ENCODE results near the gene SNX21. TPM values are rescaled to one million over a fixed set of nuclear protein-coding genes. Genes with fewer than 3 reads are reported as not detected.
A peak's percentile ranks its signal among the peaks of the same experiment; 100 is the strongest.

Gene SNX21
- total and polyA plus RNA-seq, 12 donors: 35.1 to 183 (median 73.8) TPM

DNA sequence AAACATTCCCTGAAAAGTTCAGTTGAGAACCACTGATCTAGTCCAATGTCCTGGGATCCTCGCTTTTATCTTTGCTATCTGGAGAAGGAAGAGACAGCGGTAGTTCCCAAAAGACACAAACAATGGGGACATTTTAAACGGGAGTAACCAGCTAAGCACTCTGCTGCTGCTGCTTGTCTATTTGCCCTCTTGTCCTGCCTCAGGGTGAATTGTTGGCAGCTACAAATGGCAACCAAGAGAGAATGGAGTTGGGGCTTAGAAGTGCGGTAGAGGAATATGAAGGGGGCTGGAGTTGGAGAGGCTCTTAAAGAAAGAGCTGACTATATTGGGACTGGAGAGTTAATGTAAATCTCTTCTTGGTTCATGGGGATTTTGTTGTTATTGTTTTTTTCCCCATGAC, 41.0 kb downstream of the SNX21 start:
- Histone ChIP-seq H3K27me3 (no peaks in the 10 kb centered on the region), H3K9me3 (replicated peaks in 1 of 3) (no peaks in the 10 kb centered on the region), H3K36me3 (replicated peaks in 1 of 2) (peaks cover 0 to 12% of the 10 kb centered on the region in 2 donors), H3K27ac (no peak overlapping the region), H3K4me3 (no peak overlapping the region), H3K4me1 (replicated peaks in 1 of 2) (peaks cover 10 to 14% of the 10 kb centered on the region in 2 donors)
- 76 to 85% (median 82%) methylated on average over 4 of the region's 4 CpGs for WGBS, 4 donors
- no peak for DNase-seq
- intact Hi-C loops (cut with DNase I): no loop called here
- TF ChIP-seq POLR2A (IDR thresholded peaks at IDR 0.05): no peak
- TF ChIP-seq, protein P1, sequence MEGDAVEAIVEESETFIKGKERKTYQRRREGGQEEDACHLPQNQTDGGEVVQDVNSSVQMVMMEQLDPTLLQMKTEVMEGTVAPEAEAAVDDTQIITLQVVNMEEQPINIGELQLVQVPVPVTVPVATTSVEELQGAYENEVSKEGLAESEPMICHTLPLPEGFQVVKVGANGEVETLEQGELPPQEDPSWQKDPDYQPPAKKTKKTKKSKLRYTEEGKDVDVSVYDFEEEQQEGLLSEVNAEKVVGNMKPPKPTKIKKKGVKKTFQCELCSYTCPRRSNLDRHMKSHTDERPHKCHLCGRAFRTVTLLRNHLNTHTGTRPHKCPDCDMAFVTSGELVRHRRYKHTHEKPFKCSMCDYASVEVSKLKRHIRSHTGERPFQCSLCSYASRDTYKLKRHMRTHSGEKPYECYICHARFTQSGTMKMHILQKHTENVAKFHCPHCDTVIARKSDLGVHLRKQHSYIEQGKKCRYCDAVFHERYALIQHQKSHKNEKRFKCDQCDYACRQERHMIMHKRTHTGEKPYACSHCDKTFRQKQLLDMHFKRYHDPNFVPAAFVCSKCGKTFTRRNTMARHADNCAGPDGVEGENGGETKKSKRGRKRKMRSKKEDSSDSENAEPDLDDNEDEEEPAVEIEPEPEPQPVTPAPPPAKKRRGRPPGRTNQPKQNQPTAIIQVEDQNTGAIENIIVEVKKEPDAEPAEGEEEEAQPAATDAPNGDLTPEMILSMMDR (IDR thresholded peaks at IDR 0.05): no peak

DNA sequence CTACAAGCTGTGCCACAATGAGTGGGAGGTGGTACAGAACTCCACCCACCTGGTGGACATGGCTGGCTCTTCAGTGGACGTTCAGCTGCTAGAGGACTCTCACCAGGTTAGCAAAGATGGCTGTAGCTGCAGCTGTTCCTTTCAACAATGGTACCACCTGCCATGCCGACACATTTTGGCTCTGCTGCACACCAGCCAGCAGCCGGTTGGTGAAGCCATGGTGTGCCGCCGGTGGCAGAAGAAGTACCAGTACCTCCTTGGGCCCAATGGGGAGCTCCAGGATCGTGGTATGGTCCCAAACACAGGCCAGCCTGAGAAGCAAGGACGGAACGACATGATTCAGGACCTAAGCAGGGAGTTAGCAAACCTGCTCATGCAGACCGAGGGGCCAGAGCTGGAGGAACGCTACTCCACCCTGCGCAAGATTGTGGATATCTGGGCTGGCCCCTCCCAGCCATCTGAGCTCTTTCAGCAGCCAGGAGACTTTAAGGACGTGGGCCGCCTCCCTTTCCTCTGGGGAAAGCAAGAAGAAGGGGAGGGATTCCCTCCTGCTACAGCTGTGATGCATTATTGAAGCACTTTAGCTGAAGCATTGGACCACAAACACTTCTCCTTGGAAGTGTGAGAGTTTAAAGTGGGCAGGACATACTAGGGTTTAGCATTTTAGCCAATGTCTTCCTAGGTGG, 44.6 kb downstream of the SNX21 start:
- H3K4me1 ChIP-seq (replicated peaks in 1 of 2): peaks cover 20 to 39% of the 10 kb centered on the region in 2 donors
- 62 to 88% (median 68%) methylated on average over 7 to 13 of the region's 13 CpGs for WGBS, 4 donors
- H3K36me3 ChIP-seq (replicated peaks in 1 of 2): peaks cover 0 to 20% of the 10 kb centered on the region in 2 donors
- H3K9me3 ChIP-seq (replicated peaks in 1 of 3): no peaks in the 10 kb centered on the region
- peak in 1 of 7 donors; percentile 24 for DNase-seq
- H3K4me3 ChIP-seq: no peak overlapping the region
- intact Hi-C loops (cut with DNase I): no loop called here
- no peaks in the 10 kb centered on the region for H3K27me3 ChIP-seq
- no peak for TF ChIP-seq POLR2A (IDR thresholded peaks at IDR 0.05)
- TF ChIP-seq, protein P1 (IDR thresholded peaks at IDR 0.05): no peak
- peak overlapping the region in 3 of 5 donors; percentile 34 to 52 (median 45) for H3K27ac ChIP-seq

DNA sequence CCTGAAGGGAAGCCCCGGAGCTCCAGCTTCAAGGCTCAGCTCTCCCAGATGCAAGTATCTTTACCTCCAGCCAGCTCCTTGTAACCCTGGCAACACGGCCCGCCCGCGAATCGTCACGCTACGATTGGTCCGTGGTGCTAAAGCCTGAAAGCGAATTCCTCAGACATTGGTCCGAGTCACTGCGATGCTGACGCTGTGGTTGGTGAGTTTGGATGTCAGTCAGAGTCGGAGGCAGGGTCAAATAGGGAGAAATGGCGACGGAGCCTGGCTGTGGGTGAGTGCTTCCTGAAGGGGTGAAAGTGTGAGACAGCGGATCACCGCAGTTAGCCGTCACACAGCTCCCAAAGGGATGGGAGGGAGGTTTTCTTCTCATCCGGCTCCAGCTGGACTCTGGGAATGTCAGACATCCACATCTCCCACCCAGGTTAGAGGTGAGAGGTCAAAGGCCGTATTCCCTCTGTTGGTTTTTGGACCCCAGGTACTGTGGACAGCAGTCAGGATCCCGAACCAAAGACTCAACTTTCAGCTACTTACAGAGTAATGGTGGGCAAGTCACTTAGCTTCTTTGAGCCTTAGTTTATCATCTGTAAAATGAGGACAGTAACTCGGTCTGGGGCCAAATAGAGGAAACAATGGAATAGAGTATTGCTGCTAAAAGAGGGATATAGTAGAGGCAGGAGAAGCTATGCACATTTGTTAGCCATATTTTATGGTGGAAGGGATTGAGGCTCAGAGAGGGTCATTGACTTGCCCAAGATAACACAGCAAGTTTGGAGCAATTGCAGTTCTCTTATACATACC, 47.6 kb downstream of the SNX21 start, which contains the start of gene ZSWIM1:
ZSWIM1 (plus strand) TSS at position 240 of the 801 bp plus-strand sequence. CDS start 1,366 bp downstream, outside the sequence.
- no peaks in the 10 kb centered on the region for H3K27me3 ChIP-seq
- H3K36me3 ChIP-seq (replicated peaks in 1 of 2): peaks cover 0 to 27% of the 10 kb centered on the region in 2 donors
- H3K4me3 ChIP-seq: peak within 1 kb of the TSS in 3 of 4 donors; percentile 2 to 76 (median 61)
- H3K27ac ChIP-seq: peak within 1 kb of the TSS; percentile 12 to 93 (median 84)
- peaks cover 32 to 45% of the 10 kb centered on the region in 2 donors for H3K4me1 ChIP-seq (replicated peaks in 1 of 2)
- peak in 1 of 2 donors; percentile 88 for TF ChIP-seq POLR2A (IDR thresholded peaks at IDR 0.05)
- TF ChIP-seq, protein P1 (IDR thresholded peaks at IDR 0.05): peak in 1 of 6 experiments; percentile 16
- no peaks in the 10 kb centered on the region for H3K9me3 ChIP-seq (replicated peaks in 1 of 3)
- peak; percentile 99 to 100 (median 99) for DNase-seq
- intact Hi-C loops (cut with DNase I): no loop called here
- WGBS, 4 donors: 0 to 1% (median 1%) methylated on average over 20 to 23 of the region's 23 CpGs

DNA sequence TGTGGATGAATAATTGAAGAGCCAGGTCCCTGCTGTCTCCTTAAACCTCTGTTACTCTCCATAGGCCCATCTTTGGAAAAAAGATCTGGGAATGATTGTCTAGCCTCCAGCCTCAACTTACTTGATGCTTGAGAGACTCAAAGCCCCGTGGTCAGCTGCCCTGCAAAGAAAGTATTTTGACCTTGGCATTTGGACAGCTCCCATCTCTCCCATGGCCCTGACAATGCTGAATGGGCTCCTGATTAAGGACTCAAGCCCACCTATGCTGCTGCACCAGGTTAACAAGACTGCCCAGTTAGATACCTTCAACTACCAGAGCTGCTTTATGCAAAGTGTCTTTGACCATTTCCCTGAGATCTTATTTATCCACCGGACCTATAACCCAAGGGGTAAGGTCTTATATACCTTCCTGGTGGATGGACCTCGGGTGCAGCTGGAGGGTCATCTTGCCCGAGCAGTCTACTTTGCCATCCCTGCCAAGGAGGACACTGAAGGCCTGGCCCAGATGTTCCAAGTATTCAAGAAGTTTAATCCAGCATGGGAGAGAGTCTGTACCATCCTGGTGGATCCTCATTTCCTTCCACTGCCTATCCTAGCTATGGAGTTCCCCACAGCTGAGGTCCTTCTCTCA, 49.0 kb downstream of the SNX21 start:
- no peak for DNase-seq
- H3K4me1 ChIP-seq (replicated peaks in 1 of 2): peaks cover 32 to 45% of the 10 kb centered on the region in 2 donors
- WGBS, 4 donors: 65 to 76% (median 72%) methylated on average over 4 of the region's 4 CpGs
- no peak overlapping the region for H3K4me3 ChIP-seq
- H3K36me3 ChIP-seq (replicated peaks in 1 of 2): peaks cover 0 to 31% of the 10 kb centered on the region in 2 donors
- no peaks in the 10 kb centered on the region for H3K27me3 ChIP-seq
- H3K27ac ChIP-seq: peak overlapping the region in 1 of 5 donors; percentile 43
- intact Hi-C loops (cut with DNase I): no loop called here
- H3K9me3 ChIP-seq (replicated peaks in 1 of 3): no peaks in the 10 kb centered on the region
- TF ChIP-seq POLR2A (IDR thresholded peaks at IDR 0.05): no peak
- TF ChIP-seq, protein P1 (IDR thresholded peaks at IDR 0.05): no peak
